GM21528 (cell line): ENCODE data around the gene GMPS.

Source experiments
- ATAC-seq: cut with Tn5 transposase; IDR thresholded peaks from one replicate; pipeline ENCODE4 v1.9.1; 2021; ENCODE audit warnings: mild to moderate bottlenecking, moderate library complexity; ENCODE audit not compliant: unreplicated experiment, low FRiP score

Gene GMPS

GRCh38 chr3:155989536-155989935 lies 119.1 kb downstream of the GMPS start:
- no peak for ATAC-seq

- no peak for ATAC-seq
Measured at GRCh38 chr3:155991212-155991611, 120.8 kb downstream of the GMPS start.

- ATAC-seq, result no peak
Measured at GRCh38 chr3:155991847-155992246, 121.4 kb downstream of the GMPS start.
